ENCODE results near the gene ZNF652.
"Not testable (repeated sequence)": the region's sequence is repeated elsewhere in the genome, so short reads cannot be mapped to it uniquely, and the experiment has no call there.

Gene ZNF652

DNA sequence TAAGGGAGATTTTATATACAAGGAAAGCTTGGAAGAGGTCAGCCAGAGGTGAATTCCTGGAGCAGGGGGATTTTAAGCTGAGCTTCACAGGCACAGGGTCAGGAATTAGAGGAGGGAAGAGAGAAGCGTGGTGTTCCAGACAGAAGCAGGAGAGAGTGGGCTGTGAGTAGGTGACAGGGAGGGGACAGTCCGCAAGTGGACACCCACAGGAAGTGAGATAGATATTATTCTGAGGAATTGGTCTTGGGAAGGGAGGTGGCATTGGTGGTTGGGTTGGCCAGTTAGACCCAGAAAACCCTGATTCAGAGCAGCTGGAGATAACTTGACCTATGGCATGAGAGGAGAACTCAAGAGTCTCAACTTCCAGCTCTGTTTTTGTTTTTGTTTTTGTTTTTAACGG is 37.9 kb upstream of the ZNF652 start:
- Histone ChIP-seq H3K4me1 (ENCODE audit: control insufficient read depth, insufficient read depth, low read length) (no peaks in the 10 kb centered on the region), H3K4me3 (ENCODE audit: low read length in 2 of 2) (no peak overlapping the region), H3K36me3 (ENCODE audit: control insufficient read depth in 2 of 2, insufficient read depth in 2 of 2, low read length in 2 of 2) (peaks cover 12 to 14% of the 10 kb centered on the region in 2 donors), H3K9me3 (ENCODE audit: control insufficient read depth in 2 of 2, low read length in 2 of 2) (no peaks in the 10 kb centered on the region), H3K27ac (ENCODE audit: low read length) (no peak overlapping the region), H3K9ac (ENCODE audit: low read length in 2 of 2) (no peak overlapping the region), H3K27me3 (ENCODE audit: control insufficient read depth in 1 of 2, insufficient read depth in 2 of 2, low read length in 2 of 2) (no peaks in the 10 kb centered on the region)

- H3K9ac ChIP-seq (ENCODE audit: low read length in 2 of 2) = no peak overlapping the region
- H3K4me1 ChIP-seq (ENCODE audit: control insufficient read depth, insufficient read depth, low read length) = peaks cover 3% of the 10 kb centered on the region
- no peak overlapping the region for H3K27ac ChIP-seq (ENCODE audit: low read length)
- no peaks in the 10 kb centered on the region for H3K36me3 ChIP-seq (ENCODE audit: control insufficient read depth in 2 of 2, insufficient read depth in 2 of 2, low read length in 2 of 2)
- no peaks in the 10 kb centered on the region for H3K9me3 ChIP-seq (ENCODE audit: control insufficient read depth in 2 of 2, low read length in 2 of 2)
- no peaks in the 10 kb centered on the region for H3K27me3 ChIP-seq (ENCODE audit: control insufficient read depth in 1 of 2, insufficient read depth in 2 of 2, low read length in 2 of 2)
- H3K4me3 ChIP-seq (ENCODE audit: low read length in 2 of 2) = no peak overlapping the region
Measured at GRCh38 chr17:49397586-49397985, 35.5 kb upstream of the ZNF652 start.

- H3K27ac ChIP-seq (ENCODE audit: low read length) = no peak overlapping the region
Measured at GRCh38 chr17:49393491-49394255, 31.6 kb upstream of the ZNF652 start.

DNA sequence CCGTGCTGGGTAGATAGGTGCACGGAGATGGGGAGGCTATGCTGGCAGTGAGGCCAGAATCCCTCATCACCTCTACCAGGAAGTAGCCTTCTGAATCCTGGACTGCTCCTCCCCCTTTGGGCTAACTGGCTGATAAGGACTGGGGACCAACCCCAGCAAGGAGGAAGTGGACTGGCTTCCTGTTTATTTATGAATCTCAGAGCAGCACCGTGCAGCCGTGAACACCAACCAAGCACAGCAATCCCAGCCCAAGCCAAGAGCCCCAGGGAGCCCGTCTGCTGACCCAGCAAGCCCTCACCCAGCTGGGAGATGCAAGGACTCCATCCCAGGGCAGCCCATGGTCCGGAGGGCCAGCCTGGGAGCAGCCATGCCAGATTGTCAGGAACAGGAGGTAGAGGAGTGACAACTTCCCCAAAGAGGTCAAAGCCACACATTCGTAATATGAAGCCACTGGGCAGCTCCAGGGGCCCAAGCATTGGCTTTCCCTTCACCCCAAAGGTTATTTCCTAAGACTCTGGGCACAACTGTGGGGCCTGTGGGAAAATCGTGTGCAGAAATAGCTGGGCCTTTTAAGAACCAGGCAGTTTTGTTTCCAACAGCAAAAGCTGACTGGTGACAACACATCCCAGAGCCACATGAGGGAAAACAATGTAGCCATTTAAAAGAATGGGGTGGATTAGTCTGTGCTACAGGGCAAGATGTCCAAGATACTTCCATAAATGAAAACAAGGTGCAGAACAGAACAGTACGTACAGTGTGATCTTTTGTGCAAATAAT is 28.7 kb upstream of the ZNF652 start:
- H3K27ac ChIP-seq (ENCODE audit: low read length) = no peak overlapping the region
- H3K27me3 ChIP-seq (ENCODE audit: control insufficient read depth in 1 of 2, insufficient read depth in 2 of 2, low read length in 2 of 2) = no peaks in the 10 kb centered on the region
- no peaks in the 10 kb centered on the region for H3K36me3 ChIP-seq (ENCODE audit: control insufficient read depth in 2 of 2, insufficient read depth in 2 of 2, low read length in 2 of 2)
- H3K4me1 ChIP-seq (ENCODE audit: control insufficient read depth, insufficient read depth, low read length) = peaks cover 5% of the 10 kb centered on the region
- H3K9me3 ChIP-seq (ENCODE audit: control insufficient read depth in 2 of 2, low read length in 2 of 2) = no peaks in the 10 kb centered on the region
- H3K4me3 ChIP-seq (ENCODE audit: low read length in 2 of 2) = no peak overlapping the region
- no peak overlapping the region for H3K9ac ChIP-seq (ENCODE audit: low read length in 2 of 2)

More at GRCh38 chr17:49393491-49394255, 31.6 kb upstream of the ZNF652 start:
- no peaks in the 10 kb centered on the region for H3K9me3 ChIP-seq (ENCODE audit: control insufficient read depth in 2 of 2, low read length in 2 of 2)
- H3K27me3 ChIP-seq (ENCODE audit: control insufficient read depth in 1 of 2, insufficient read depth in 2 of 2, low read length in 2 of 2) = no peaks in the 10 kb centered on the region
- peaks cover 5% of the 10 kb centered on the region for H3K4me1 ChIP-seq (ENCODE audit: control insufficient read depth, insufficient read depth, low read length)
- H3K36me3 ChIP-seq (ENCODE audit: control insufficient read depth in 2 of 2, insufficient read depth in 2 of 2, low read length in 2 of 2) = no peaks in the 10 kb centered on the region
- no peak overlapping the region for H3K9ac ChIP-seq (ENCODE audit: low read length in 2 of 2)
- no peak overlapping the region for H3K4me3 ChIP-seq (ENCODE audit: low read length in 2 of 2)

GRCh38 chr17:49389514-49390347 is 27.7 kb upstream of the ZNF652 start:
- not testable (repeated sequence) for H3K4me3 ChIP-seq (ENCODE audit: low read length in 2 of 2); H3K9me3 ChIP-seq (ENCODE audit: control insufficient read depth in 2 of 2, low read length in 2 of 2); H3K4me1 ChIP-seq (ENCODE audit: control insufficient read depth, insufficient read depth, low read length); H3K9ac ChIP-seq (ENCODE audit: low read length in 2 of 2); H3K27ac ChIP-seq (ENCODE audit: low read length); H3K36me3 ChIP-seq (ENCODE audit: control insufficient read depth in 2 of 2, insufficient read depth in 2 of 2, low read length in 2 of 2); H3K27me3 ChIP-seq (ENCODE audit: control insufficient read depth in 1 of 2, insufficient read depth in 2 of 2, low read length in 2 of 2)

- no peaks in the 10 kb centered on the region for H3K36me3 ChIP-seq (ENCODE audit: control insufficient read depth in 2 of 2, insufficient read depth in 2 of 2, low read length in 2 of 2)
- H3K9me3 ChIP-seq (ENCODE audit: control insufficient read depth in 2 of 2, low read length in 2 of 2) = no peaks in the 10 kb centered on the region
- H3K9ac ChIP-seq (ENCODE audit: low read length in 2 of 2) = no peak overlapping the region
- no peak overlapping the region for H3K27ac ChIP-seq (ENCODE audit: low read length)
- peaks cover 3% of the 10 kb centered on the region for H3K4me1 ChIP-seq (ENCODE audit: control insufficient read depth, insufficient read depth, low read length)
- H3K4me3 ChIP-seq (ENCODE audit: low read length in 2 of 2) = no peak overlapping the region
- no peaks in the 10 kb centered on the region for H3K27me3 ChIP-seq (ENCODE audit: control insufficient read depth in 1 of 2, insufficient read depth in 2 of 2, low read length in 2 of 2)
Measured at GRCh38 chr17:49388692-49389513, 26.9 kb upstream of the ZNF652 start.

DNA sequence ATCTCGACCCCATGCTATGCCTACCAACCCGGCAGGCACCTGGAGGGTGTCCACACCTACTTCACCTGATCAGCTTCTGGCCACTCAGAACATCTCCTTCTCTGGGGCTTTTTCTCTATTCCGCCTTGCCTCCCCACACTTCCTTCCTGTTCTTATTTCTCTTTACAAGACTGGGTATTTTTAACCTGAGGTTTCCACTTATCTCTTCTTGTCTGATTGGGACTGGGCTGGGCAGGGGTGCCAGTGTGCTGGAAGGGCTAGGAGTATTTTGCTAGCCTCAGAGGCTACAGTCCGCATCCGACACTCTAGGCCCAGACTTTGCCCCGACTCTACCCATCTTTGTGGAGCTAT is 26.2 kb upstream of the ZNF652 start:
- H3K4me3 ChIP-seq (ENCODE audit: low read length in 2 of 2) = no peak overlapping the region
- H3K27ac ChIP-seq (ENCODE audit: low read length) = no peak overlapping the region
- no peaks in the 10 kb centered on the region for H3K9me3 ChIP-seq (ENCODE audit: control insufficient read depth in 2 of 2, low read length in 2 of 2)
- H3K27me3 ChIP-seq (ENCODE audit: control insufficient read depth in 1 of 2, insufficient read depth in 2 of 2, low read length in 2 of 2) = no peaks in the 10 kb centered on the region
- H3K36me3 ChIP-seq (ENCODE audit: control insufficient read depth in 2 of 2, insufficient read depth in 2 of 2, low read length in 2 of 2) = no peaks in the 10 kb centered on the region
- peaks cover 3% of the 10 kb centered on the region for H3K4me1 ChIP-seq (ENCODE audit: control insufficient read depth, insufficient read depth, low read length)
- no peak overlapping the region for H3K9ac ChIP-seq (ENCODE audit: low read length in 2 of 2)

- peaks cover 3% of the 10 kb centered on the region for H3K4me1 ChIP-seq (ENCODE audit: control insufficient read depth, insufficient read depth, low read length)
- H3K4me3 ChIP-seq (ENCODE audit: low read length in 2 of 2) = no peak overlapping the region
- no peak overlapping the region for H3K27ac ChIP-seq (ENCODE audit: low read length)
- no peaks in the 10 kb centered on the region for H3K36me3 ChIP-seq (ENCODE audit: control insufficient read depth in 2 of 2, insufficient read depth in 2 of 2, low read length in 2 of 2)
- no peaks in the 10 kb centered on the region for H3K9me3 ChIP-seq (ENCODE audit: control insufficient read depth in 2 of 2, low read length in 2 of 2)
- H3K27me3 ChIP-seq (ENCODE audit: control insufficient read depth in 1 of 2, insufficient read depth in 2 of 2, low read length in 2 of 2) = no peaks in the 10 kb centered on the region
- no peak overlapping the region for H3K9ac ChIP-seq (ENCODE audit: low read length in 2 of 2)
Measured at GRCh38 chr17:49387498-49388289, 25.6 kb upstream of the ZNF652 start.

- Histone ChIP-seq H3K27me3 (ENCODE audit: control insufficient read depth in 1 of 2, insufficient read depth in 2 of 2, low read length in 2 of 2) (no peaks in the 10 kb centered on the region), H3K4me3 (ENCODE audit: low read length in 2 of 2) (no peak overlapping the region), H3K9me3 (ENCODE audit: control insufficient read depth in 2 of 2, low read length in 2 of 2) (no peaks in the 10 kb centered on the region), H3K36me3 (ENCODE audit: control insufficient read depth in 2 of 2, insufficient read depth in 2 of 2, low read length in 2 of 2) (no peaks in the 10 kb centered on the region), H3K9ac (ENCODE audit: low read length in 2 of 2) (no peak overlapping the region), H3K4me1 (ENCODE audit: control insufficient read depth, insufficient read depth, low read length) (peaks cover 3% of the 10 kb centered on the region), H3K27ac (ENCODE audit: low read length) (no peak overlapping the region)
Measured at GRCh38 chr17:49386373-49386772, 24.3 kb upstream of the ZNF652 start.
